Type B pancreatic cell (in vitro differentiated cells): ENCODE results near the gene C1QTNF9. TPM values are rescaled to one million over a fixed set of nuclear protein-coding genes. Genes with fewer than 3 reads are reported as not detected.
"Not testable (repeated sequence)": the region's sequence is repeated elsewhere in the genome, so short reads cannot be mapped to it uniquely, and the experiment has no call there.

Experiments
- DNase-seq: peaks from one replicate; pipeline ENCODE4 v3.0.0; 2021; ENCODE audit warnings: mixed read lengths; ENCODE audit not compliant: unreplicated experiment; ENCODE audit errors: extremely low spot score
- H3K27ac Mint-ChIP-seq: 2 replicates; pipeline ENCODE4 v1.8.0; 2021; ENCODE audit warnings: mild to moderate bottlenecking, mixed read lengths
- H3K27me3 Mint-ChIP-seq: 2 replicates; pipeline ENCODE4 v1.8.0; 2021; ENCODE audit warnings: mixed read lengths
- H3K36me3 Mint-ChIP-seq: 2 replicates; pipeline ENCODE4 v1.8.0; 2021; ENCODE audit warnings: mixed read lengths
- H3K4me1 Mint-ChIP-seq: one replicate; pipeline ENCODE4 v1.8.0; 2021; ENCODE audit warnings: mixed read lengths; ENCODE audit not compliant: unreplicated experiment
- H3K4me3 Mint-ChIP-seq: 2 replicates; pipeline ENCODE4 v1.8.0; 2021; ENCODE audit warnings: mild to moderate bottlenecking, mixed read lengths
- H3K9me3 Mint-ChIP-seq: 2 replicates; pipeline ENCODE4 v1.8.0; 2021; ENCODE audit warnings: mixed read lengths
- long read RNA-seq: library from polyadenylated mRNA; unstranded; transcript quantifications from one replicate; pipeline ENCODE4 v2.0.0, GENCODE V29; 2020
- total RNA-seq: library from RNA; stranded (reverse); gene quantifications from 2 replicates; pipeline ENCODE4 v1.2.1, GENCODE V29; 2021; ENCODE audit warnings: low replicate concordance
- TF ChIP-seq, protein P1 (sequence below): fragments of 200-600 bp; sonication (generic); conservative IDR thresholded peaks from 2 replicates; pipeline ENCODE4 v1.5.0; 2021; ENCODE audit warnings: antibody characterized with exemption, mild to moderate bottlenecking

The C1QTNF9 gene, protein sequence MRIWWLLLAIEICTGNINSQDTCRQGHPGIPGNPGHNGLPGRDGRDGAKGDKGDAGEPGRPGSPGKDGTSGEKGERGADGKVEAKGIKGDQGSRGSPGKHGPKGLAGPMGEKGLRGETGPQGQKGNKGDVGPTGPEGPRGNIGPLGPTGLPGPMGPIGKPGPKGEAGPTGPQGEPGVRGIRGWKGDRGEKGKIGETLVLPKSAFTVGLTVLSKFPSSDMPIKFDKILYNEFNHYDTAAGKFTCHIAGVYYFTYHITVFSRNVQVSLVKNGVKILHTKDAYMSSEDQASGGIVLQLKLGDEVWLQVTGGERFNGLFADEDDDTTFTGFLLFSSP
- total RNA-seq: not detected in 2 replicates
- long read RNA-seq: 0 reads

GRCh38 chr13:24309300-24309699 is at the start of gene C1QTNF9:
TSS of gene C1QTNF9 (plus strand) at chr13:24309580. CDS start at chr13:24316004, 6,424 bp downstream.
- not testable (repeated sequence) for H3K27me3 Mint-ChIP-seq, H3K36me3 Mint-ChIP-seq, H3K4me1 Mint-ChIP-seq, DNase-seq, H3K9me3 Mint-ChIP-seq, H3K4me3 Mint-ChIP-seq, H3K27ac Mint-ChIP-seq

- DNase-seq: no peak
- TF ChIP-seq, protein P1, sequence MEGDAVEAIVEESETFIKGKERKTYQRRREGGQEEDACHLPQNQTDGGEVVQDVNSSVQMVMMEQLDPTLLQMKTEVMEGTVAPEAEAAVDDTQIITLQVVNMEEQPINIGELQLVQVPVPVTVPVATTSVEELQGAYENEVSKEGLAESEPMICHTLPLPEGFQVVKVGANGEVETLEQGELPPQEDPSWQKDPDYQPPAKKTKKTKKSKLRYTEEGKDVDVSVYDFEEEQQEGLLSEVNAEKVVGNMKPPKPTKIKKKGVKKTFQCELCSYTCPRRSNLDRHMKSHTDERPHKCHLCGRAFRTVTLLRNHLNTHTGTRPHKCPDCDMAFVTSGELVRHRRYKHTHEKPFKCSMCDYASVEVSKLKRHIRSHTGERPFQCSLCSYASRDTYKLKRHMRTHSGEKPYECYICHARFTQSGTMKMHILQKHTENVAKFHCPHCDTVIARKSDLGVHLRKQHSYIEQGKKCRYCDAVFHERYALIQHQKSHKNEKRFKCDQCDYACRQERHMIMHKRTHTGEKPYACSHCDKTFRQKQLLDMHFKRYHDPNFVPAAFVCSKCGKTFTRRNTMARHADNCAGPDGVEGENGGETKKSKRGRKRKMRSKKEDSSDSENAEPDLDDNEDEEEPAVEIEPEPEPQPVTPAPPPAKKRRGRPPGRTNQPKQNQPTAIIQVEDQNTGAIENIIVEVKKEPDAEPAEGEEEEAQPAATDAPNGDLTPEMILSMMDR: no peak
- no peak overlapping the region for H3K27ac Mint-ChIP-seq
- H3K36me3 Mint-ChIP-seq: no peaks in the 10 kb centered on the region
- no peaks in the 10 kb centered on the region for H3K9me3 Mint-ChIP-seq
- no peak overlapping the region for H3K4me3 Mint-ChIP-seq
- no peaks in the 10 kb centered on the region for H3K27me3 Mint-ChIP-seq
- no peaks in the 10 kb centered on the region for H3K4me1 Mint-ChIP-seq
These were observed 47.8 kb upstream of the C1QTNF9 start for GRCh38 chr13:24261566-24261965.

GRCh38 chr13:24263632-24264031 is 45.7 kb upstream of the C1QTNF9 start:
- Mint-ChIP-seq H3K9me3 (no peaks in the 10 kb centered on the region), H3K36me3 (no peaks in the 10 kb centered on the region), H3K4me1 (no peaks in the 10 kb centered on the region), H3K27me3 (no peaks in the 10 kb centered on the region), H3K4me3 (no peak overlapping the region), H3K27ac (no peak overlapping the region)
- TF ChIP-seq, protein P1: no peak
- DNase-seq: no peak

- DNase-seq: no peak
- H3K27ac Mint-ChIP-seq: no peak overlapping the region
- no peaks in the 10 kb centered on the region for H3K9me3 Mint-ChIP-seq
- no peak overlapping the region for H3K4me3 Mint-ChIP-seq
- TF ChIP-seq, protein P1: no peak
- no peaks in the 10 kb centered on the region for H3K36me3 Mint-ChIP-seq
- no peaks in the 10 kb centered on the region for H3K27me3 Mint-ChIP-seq
- H3K4me1 Mint-ChIP-seq: no peaks in the 10 kb centered on the region
These were observed 44.4 kb upstream of the C1QTNF9 start for GRCh38 chr13:24264976-24265375.

GRCh38 chr13:24265453-24265852 is 43.9 kb upstream of the C1QTNF9 start:
- Mint-ChIP-seq H3K4me3 (no peak overlapping the region), H3K27me3 (no peaks in the 10 kb centered on the region), H3K27ac (no peak overlapping the region), H3K36me3 (no peaks in the 10 kb centered on the region), H3K4me1 (peaks cover 2% of the 10 kb centered on the region), H3K9me3 (no peaks in the 10 kb centered on the region)
- DNase-seq: no peak
- TF ChIP-seq, protein P1: no peak

DNA sequence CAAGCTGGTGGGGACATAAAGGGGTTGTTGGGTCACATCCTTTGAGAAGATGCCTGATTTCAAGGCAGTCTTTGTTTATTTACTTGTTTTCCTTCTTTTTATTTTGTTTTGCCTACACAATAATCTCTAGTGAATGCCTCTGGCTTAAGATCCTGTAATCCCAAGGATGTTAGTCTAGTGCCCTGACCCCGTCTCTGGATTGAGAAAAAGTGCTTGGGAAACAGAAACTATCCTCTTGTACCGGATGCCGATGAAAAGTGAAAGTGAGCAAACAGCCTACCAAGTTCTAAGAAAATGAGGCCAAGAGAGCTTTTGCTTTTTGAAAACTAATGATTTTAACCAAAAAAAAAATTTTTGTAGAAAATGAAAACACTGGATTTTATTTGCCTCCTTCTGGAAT is 42.1 kb upstream of the C1QTNF9 start:
- Mint-ChIP-seq H3K9me3 (no peaks in the 10 kb centered on the region), H3K36me3 (no peaks in the 10 kb centered on the region), H3K27ac (no peak overlapping the region), H3K4me3 (no peak overlapping the region), H3K4me1 (peaks cover 17% of the 10 kb centered on the region), H3K27me3 (no peaks in the 10 kb centered on the region)
- TF ChIP-seq, protein P1: no peak
- no peak for DNase-seq
